DMS114 treated with DMSO at 0.1 percent for 48 hours (cell line): Measurements from ENCODE around the gene SH2D6.
"Not testable (repeated sequence)": the region's sequence is repeated elsewhere in the genome, so short reads cannot be mapped to it uniquely, and the experiment has no call there.

Source experiments
- DNase-seq: peaks from one replicate; lab custom pipeline; 2025; ENCODE audit not compliant: unreplicated experiment; lab: John Stamatoyannopoulos, UW

SH2D6 gene

GRCh38 chr2:85439025-85439472 is 20.5 kb downstream of the SH2D6 start:
- no peak for DNase-seq

GRCh38 chr2:85439569-85439968 is 21.1 kb downstream of the SH2D6 start:
- not testable (repeated sequence) for DNase-seq

GRCh38 chr2:85439986-85440385 is 21.5 kb downstream of the SH2D6 start:
- no peak for DNase-seq

- DNase-seq: no peak
Measured at GRCh38 chr2:85440729-85441128, 22.2 kb downstream of the SH2D6 start.

GRCh38 chr2:85441864-85442263 is 23.4 kb downstream of the SH2D6 start:
- no peak for DNase-seq

GRCh38 chr2:85444629-85445172 is 26.2 kb downstream of the SH2D6 start:
- DNase-seq: no peak

GRCh38 chr2:85445316-85446295 is 27.1 kb downstream of the SH2D6 start:
- no peak for DNase-seq

GRCh38 chr2:85446296-85447221 is 28.0 kb downstream of the SH2D6 start:
- no peak for DNase-seq

- no peak for DNase-seq
Measured at GRCh38 chr2:85447222-85447585, 28.7 kb downstream of the SH2D6 start.

GRCh38 chr2:85448461-85449213 is 30.1 kb downstream of the SH2D6 start:
- DNase-seq: no peak

- no peak for DNase-seq
Measured at GRCh38 chr2:85449214-85449588, 30.7 kb downstream of the SH2D6 start.

- no peak for DNase-seq
Measured at GRCh38 chr2:85452237-85452636, 33.7 kb downstream of the SH2D6 start.

- no peak for DNase-seq
Measured at GRCh38 chr2:85453571-85453970, 35.1 kb downstream of the SH2D6 start.

GRCh38 chr2:85455552-85456090 is 37.1 kb downstream of the SH2D6 start:
- no peak for DNase-seq

GRCh38 chr2:85457043-85457442 is 38.5 kb downstream of the SH2D6 start:
- no peak for DNase-seq

GRCh38 chr2:85457877-85458316 is 39.4 kb downstream of the SH2D6 start:
- DNase-seq: no peak

GRCh38 chr2:85458601-85459563 is 40.4 kb downstream of the SH2D6 start:
- no peak for DNase-seq

- no peak for DNase-seq
Measured at GRCh38 chr2:85459771-85460170, 41.3 kb downstream of the SH2D6 start.

- no peak for DNase-seq
Measured at GRCh38 chr2:85462322-85462721, 43.8 kb downstream of the SH2D6 start.
